ENCODE measurements around the gene C19orf12.

- TF ChIP-seq EP300 (IDR thresholded peaks at IDR 0.05), result no peak
- no peak for TF ChIP-seq CTCF (IDR thresholded peaks at IDR 0.05)
These were observed 42.5 kb upstream of the C19orf12 start for GRCh38 chr19:29757551-29757950.

All from esophagus muscularis mucosa (tissue), 3 donors.